Measurements from ENCODE around the gene RTTN. TPM values are rescaled to one million over a fixed set of nuclear protein-coding genes. Genes with fewer than 3 reads are reported as not detected.

RTTN gene
- total RNA-seq, 1 donor from 2014 or later, result 15.8 TPM

- no peaks in the 10 kb centered on the region for H3K4me1 Mint-ChIP-seq (ENCODE audit: unreplicated experiment)
- no peaks in the 10 kb centered on the region for H3K36me3 Mint-ChIP-seq (ENCODE audit: low read depth, unreplicated experiment)
- no peaks in the 10 kb centered on the region for H3K9me3 Mint-ChIP-seq (ENCODE audit: unreplicated experiment)
- H3K4me3 Mint-ChIP-seq (ENCODE audit: unreplicated experiment), result no peak overlapping the region
- TF ChIP-seq CTCF (IDR thresholded peaks at IDR 0.05; ENCODE audit: unreplicated experiment), result no peak
- no peaks in the 10 kb centered on the region for H3K27me3 Mint-ChIP-seq (ENCODE audit: unreplicated experiment)
- H3K27ac Mint-ChIP-seq (ENCODE audit: unreplicated experiment), result no peak overlapping the region
- no peak for DNase-seq (ENCODE audit: low spot score)
Observed at GRCh38 chr18:70132999-70133398, 72.5 kb downstream of the RTTN start.

DNA sequence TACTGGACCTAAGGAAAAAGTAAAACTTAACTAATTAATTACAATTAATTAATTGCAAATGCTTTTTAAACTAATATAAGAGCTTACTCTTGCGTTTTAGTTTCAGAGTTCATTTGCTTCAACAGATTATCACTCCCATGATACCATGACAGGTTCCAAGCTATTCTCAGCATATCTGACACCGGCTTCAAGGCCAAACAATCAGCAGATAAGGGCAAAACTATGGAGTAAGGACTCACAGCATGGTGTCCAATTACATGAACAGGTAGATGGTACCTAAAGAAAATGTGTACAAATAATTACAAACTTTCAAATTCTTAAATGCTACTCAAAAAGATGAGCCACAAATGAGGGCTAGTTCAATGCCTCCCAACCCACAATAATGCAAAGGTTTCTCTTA lies 77.2 kb downstream of the RTTN start:
- H3K9me3 Mint-ChIP-seq (ENCODE audit: unreplicated experiment), result no peaks in the 10 kb centered on the region
- no peak overlapping the region for H3K4me3 Mint-ChIP-seq (ENCODE audit: unreplicated experiment)
- H3K27ac Mint-ChIP-seq (ENCODE audit: unreplicated experiment), result no peak overlapping the region
- H3K4me1 Mint-ChIP-seq (ENCODE audit: unreplicated experiment), result no peaks in the 10 kb centered on the region
- TF ChIP-seq CTCF (IDR thresholded peaks at IDR 0.05; ENCODE audit: unreplicated experiment), result no peak
- no peaks in the 10 kb centered on the region for H3K27me3 Mint-ChIP-seq (ENCODE audit: unreplicated experiment)
- DNase-seq (ENCODE audit: low spot score), result no peak
- H3K36me3 Mint-ChIP-seq (ENCODE audit: low read depth, unreplicated experiment), result no peaks in the 10 kb centered on the region

- no peaks in the 10 kb centered on the region for H3K4me1 Mint-ChIP-seq (ENCODE audit: unreplicated experiment)
- no peaks in the 10 kb centered on the region for H3K9me3 Mint-ChIP-seq (ENCODE audit: unreplicated experiment)
Observed at GRCh38 chr18:70127359-70127758, 78.1 kb downstream of the RTTN start.

GRCh38 chr18:70126832-70127231 lies 78.7 kb downstream of the RTTN start:
- H3K9me3 Mint-ChIP-seq (ENCODE audit: unreplicated experiment), result no peaks in the 10 kb centered on the region
- H3K27me3 Mint-ChIP-seq (ENCODE audit: unreplicated experiment), result no peaks in the 10 kb centered on the region

More at GRCh38 chr18:70127359-70127758, 78.1 kb downstream of the RTTN start:
- no peaks in the 10 kb centered on the region for H3K36me3 Mint-ChIP-seq (ENCODE audit: low read depth, unreplicated experiment)
- H3K27me3 Mint-ChIP-seq (ENCODE audit: unreplicated experiment), result no peaks in the 10 kb centered on the region
- H3K4me3 Mint-ChIP-seq (ENCODE audit: unreplicated experiment), result no peak overlapping the region
- no peak overlapping the region for H3K27ac Mint-ChIP-seq (ENCODE audit: unreplicated experiment)
- no peak for DNase-seq (ENCODE audit: low spot score)
- no peak for TF ChIP-seq CTCF (IDR thresholded peaks at IDR 0.05; ENCODE audit: unreplicated experiment)

DNA sequence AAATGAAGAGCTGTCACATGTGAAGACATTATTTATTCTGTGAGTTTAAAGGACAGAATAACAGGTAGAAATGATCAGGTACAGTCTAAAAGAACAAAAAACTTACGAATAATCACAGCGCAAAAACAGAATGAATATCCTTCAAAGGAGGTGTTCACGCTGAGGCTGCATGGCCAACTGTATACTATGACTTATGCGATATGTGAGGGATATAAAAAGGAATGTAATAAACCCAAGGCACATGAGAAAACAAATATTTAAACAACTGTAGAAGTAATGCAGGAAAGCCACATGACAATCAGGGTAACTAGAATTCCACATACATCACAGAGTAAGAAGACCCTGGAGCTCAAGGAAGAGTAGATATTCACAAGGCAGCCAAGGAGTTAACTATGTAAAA lies 81.3 kb downstream of the RTTN start:
- Mint-ChIP-seq H3K9me3 (ENCODE audit: unreplicated experiment) (no peaks in the 10 kb centered on the region), H3K4me1 (ENCODE audit: unreplicated experiment) (no peaks in the 10 kb centered on the region)
- TF ChIP-seq CTCF (IDR thresholded peaks at IDR 0.05; ENCODE audit: unreplicated experiment), result no peak

More at GRCh38 chr18:70126832-70127231, 78.7 kb downstream of the RTTN start:
- TF ChIP-seq CTCF (IDR thresholded peaks at IDR 0.05; ENCODE audit: unreplicated experiment), result no peak
- Mint-ChIP-seq H3K4me3 (ENCODE audit: unreplicated experiment) (no peak overlapping the region), H3K4me1 (ENCODE audit: unreplicated experiment) (no peaks in the 10 kb centered on the region), H3K36me3 (ENCODE audit: low read depth, unreplicated experiment) (no peaks in the 10 kb centered on the region), H3K27ac (ENCODE audit: unreplicated experiment) (no peak overlapping the region)
- DNase-seq (ENCODE audit: low spot score), result no peak

More for the DNA sequence above, 81.3 kb downstream of the RTTN start:
- no peak for DNase-seq (ENCODE audit: low spot score)
- no peak overlapping the region for H3K4me3 Mint-ChIP-seq (ENCODE audit: unreplicated experiment)
- H3K27ac Mint-ChIP-seq (ENCODE audit: unreplicated experiment), result no peak overlapping the region
- no peaks in the 10 kb centered on the region for H3K27me3 Mint-ChIP-seq (ENCODE audit: unreplicated experiment)
- H3K36me3 Mint-ChIP-seq (ENCODE audit: low read depth, unreplicated experiment), result no peaks in the 10 kb centered on the region

All from endothelial cell (in vitro differentiated cells).